Hepatocyte (in vitro differentiated cells): Measurements from ENCODE around the gene CHSY3. TPM values are rescaled to one million over a fixed set of nuclear protein-coding genes. Genes with fewer than 3 reads are reported as not detected.

Experiments used
- DNase-seq: peaks from one replicate; pipeline ENCODE4 v3.0.0-alpha.2; 2016; ENCODE audit warnings: low spot score
- H2AFZ ChIP-seq: fragments of 200-600 bp; sonication (generic); 2 replicates; pipeline ENCODE4 v1.6.0; 2016; ENCODE audit warnings: antibody characterized with exemption, mild to moderate bottlenecking
- H3K27ac ChIP-seq: fragments of 200-600 bp; sonication (generic); 2 replicates; pipeline ENCODE4 v1.5.1; 2016; ENCODE audit warnings: mild to moderate bottlenecking
- H3K27me3 ChIP-seq: fragments of 200-600 bp; sonication (generic); 2 replicates; pipeline ENCODE4 v1.6.1; 2016
- H3K36me3 ChIP-seq: fragments of 200-600 bp; sonication (generic); replicated peaks from 2 replicates; pipeline ENCODE4 v1.5.1; 2016; ENCODE audit warnings: low read depth; ENCODE audit not compliant: insufficient read depth
- H3K4me1 ChIP-seq: fragments of 200-600 bp; sonication (generic); 2 replicates; pipeline ENCODE4 v1.5.1; 2016; ENCODE audit warnings: mild to moderate bottlenecking, moderate library complexity; ENCODE audit not compliant: insufficient read depth
- H3K4me2 ChIP-seq: fragments of 200-600 bp; sonication (generic); 2 replicates; pipeline ENCODE4 v1.6.0; 2016
- H3K4me3 ChIP-seq: fragments of 200-600 bp; sonication (generic); 2 replicates; pipeline ENCODE4 v1.5.1; 2016; ENCODE audit warnings: mild to moderate bottlenecking
- H3K79me2 ChIP-seq: fragments of 200-600 bp; sonication (generic); 2 replicates; pipeline ENCODE4 v1.6.0; 2017; ENCODE audit warnings: mild to moderate bottlenecking
- H3K9me2 ChIP-seq: fragments of 200-600 bp; sonication (generic); replicated peaks from 2 replicates; pipeline ENCODE4 v1.6.0; 2017; ENCODE audit warnings: mild to moderate bottlenecking; ENCODE audit not compliant: insufficient read depth
- H3K9me3 ChIP-seq: fragments of 200-600 bp; sonication (generic); 2 replicates; pipeline ENCODE4 v1.5.1; 2016; ENCODE audit warnings: low read depth, mild to moderate bottlenecking
- H4K20me1 ChIP-seq: fragments of 200-600 bp; sonication (generic); 2 replicates; pipeline ENCODE4 v1.6.0; 2016; ENCODE audit warnings: mild to moderate bottlenecking; ENCODE audit not compliant: insufficient read depth, poor library complexity, severe bottlenecking
- CTCF ChIP-seq: fragments of 200-600 bp; sonication (generic); IDR thresholded peaks from 2 replicates; pipeline ENCODE4 v1.5.1; 2016; ENCODE audit warnings: antibody characterized with exemption, mild to moderate bottlenecking; ENCODE audit not compliant: poor library complexity
- EZH2 ChIP-seq: fragments of 200-600 bp; sonication (generic); IDR thresholded peaks from 2 replicates; pipeline ENCODE4 v1.6.1; 2016; ENCODE audit warnings: antibody characterized with exemption, mild to moderate bottlenecking, borderline replicate concordance
- EZH2phosphoT487 ChIP-seq: fragments of 200-600 bp; sonication (generic); IDR thresholded peaks from one replicate; pipeline ENCODE4 v1.6.1; 2018; ENCODE audit warnings: antibody characterized with exemption, mild to moderate bottlenecking, low read depth, moderate library complexity; ENCODE audit not compliant: unreplicated experiment, severe bottlenecking
- WGBS: methylation state at CpG from one replicate; pipeline ENCODE4 v1.1.6; 2016; ENCODE audit warnings: low lambda C conversion rate; ENCODE audit errors: missing lambda C conversion rate; 5-methylcytosine and 5-hydroxymethylcytosine counted together
- polyA plus RNA-seq: library from polyadenylated mRNA; unstranded; fragments of >200 nt; fragmentation: Nextera tagmentation; extraction: Ambion mirVana; gene quantifications from 2 replicates; pipeline ENCODE4 v1.2.1, GENCODE V29; 2016
- total RNA-seq: library from RNA; depleted of rRNA; stranded (reverse); fragments of >200 nt; gene quantifications from 2 replicates; pipeline ENCODE4 v1.2.3, GENCODE V29; 2014

CHSY3 gene
- total and polyA plus RNA-seq, 2 experiments from 2014 or later: 16.0 to 22.4 TPM

- no peak overlapping the region for H3K4me3 ChIP-seq
- no peaks in the 10 kb centered on the region for H3K9me3 ChIP-seq
- peaks cover under 1% of the 10 kb centered on the region for H3K79me2 ChIP-seq
- H3K9me2 ChIP-seq: no peaks in the 10 kb centered on the region
- H3K4me1 ChIP-seq: no peaks in the 10 kb centered on the region
- H3K27me3 ChIP-seq: no peaks in the 10 kb centered on the region
- H3K27ac ChIP-seq: no peak overlapping the region
- no peaks in the 10 kb centered on the region for H3K36me3 ChIP-seq
- H4K20me1 ChIP-seq: no peaks in the 10 kb centered on the region
- no peak overlapping the region for H3K4me2 ChIP-seq
- no peak overlapping the region for H2AFZ ChIP-seq
- TF ChIP-seq EZH2phosphoT487 (no peak), EZH2 (no peak), CTCF (no peak)
- DNase-seq: no peak
- WGBS: 88% methylated on average over 2 of the region's 2 CpGs
Observed at GRCh38 chr5:129915415-129915814, 11.2 kb downstream of the CHSY3 start.

- no peaks in the 10 kb centered on the region for H3K79me2 ChIP-seq
- H3K27me3 ChIP-seq: no peaks in the 10 kb centered on the region
- no peak overlapping the region for H2AFZ ChIP-seq
- WGBS: 73% methylated on average over 1 of the region's 1 CpG
- no peaks in the 10 kb centered on the region for H3K4me1 ChIP-seq
- TF ChIP-seq EZH2 (no peak), CTCF (no peak), EZH2phosphoT487 (no peak)
- H3K27ac ChIP-seq: no peak overlapping the region
- no peaks in the 10 kb centered on the region for H3K9me3 ChIP-seq
- no peaks in the 10 kb centered on the region for H3K36me3 ChIP-seq
- DNase-seq: no peak
- H3K4me2 ChIP-seq: no peak overlapping the region
- H3K4me3 ChIP-seq: no peak overlapping the region
- H3K9me2 ChIP-seq: no peaks in the 10 kb centered on the region
- H4K20me1 ChIP-seq: no peaks in the 10 kb centered on the region
Observed at GRCh38 chr5:129917224-129917623, 13.0 kb downstream of the CHSY3 start.

- TF ChIP-seq EZH2phosphoT487 (no peak), EZH2 (no peak), CTCF (no peak)
- whole genome bisulfite sequencing: 94% methylated on average over 4 of the region's 4 CpGs
- Histone ChIP-seq H3K27ac (no peak overlapping the region), H3K4me1 (no peaks in the 10 kb centered on the region), H3K36me3 (no peaks in the 10 kb centered on the region), H3K9me3 (no peaks in the 10 kb centered on the region), H3K9me2 (no peaks in the 10 kb centered on the region), H3K27me3 (no peaks in the 10 kb centered on the region), H2AFZ (no peak overlapping the region), H3K4me2 (no peak overlapping the region), H4K20me1 (no peaks in the 10 kb centered on the region), H3K79me2 (no peaks in the 10 kb centered on the region), H3K4me3 (no peak overlapping the region)
- no peak for DNase-seq
Observed at GRCh38 chr5:129921204-129921603, 16.9 kb downstream of the CHSY3 start.

- no peak for DNase-seq
- no peak overlapping the region for H3K4me3 ChIP-seq
Observed at GRCh38 chr5:129930221-129930620, 26.0 kb downstream of the CHSY3 start.

More at GRCh38 chr5:129930221-129930620, 26.0 kb downstream of the CHSY3 start:
- Histone ChIP-seq H3K27me3 (no peaks in the 10 kb centered on the region), H3K4me2 (no peak overlapping the region), H3K9me2 (no peaks in the 10 kb centered on the region), H2AFZ (no peak overlapping the region), H3K36me3 (no peaks in the 10 kb centered on the region), H4K20me1 (no peaks in the 10 kb centered on the region), H3K4me1 (no peaks in the 10 kb centered on the region), H3K9me3 (no peaks in the 10 kb centered on the region), H3K27ac (no peak overlapping the region), H3K79me2 (no peaks in the 10 kb centered on the region)
- 72% methylated on average over 4 of the region's 4 CpGs for WGBS
- TF ChIP-seq EZH2 (no peak), EZH2phosphoT487 (no peak), CTCF (no peak)
